Neuronal stem cell (in vitro differentiated cells): ENCODE data around the gene TSHZ3.

Source experiments
- DNase-seq: peaks from one replicate; pipeline ENCODE4 v3.0.0-alpha.2; 2013; ENCODE audit warnings: low spot score
- H2AFZ ChIP-seq: one replicate; pipeline ENCODE4 v1.6.1; 2013; ENCODE audit warnings: mild to moderate bottlenecking, low read length, inconsistent platforms
- H2AK5ac ChIP-seq: 2 replicates; pipeline ENCODE4 v1.6.1; 2013; ENCODE audit warnings: low read depth, mild to moderate bottlenecking, inconsistent platforms, low read length, moderate library complexity, mixed read lengths
- H2BK120ac ChIP-seq: 2 replicates; pipeline ENCODE4 v1.6.1; 2013; ENCODE audit warnings: low read depth, mild to moderate bottlenecking, inconsistent platforms, low read length, moderate library complexity, mixed read lengths
- H2BK12ac ChIP-seq: one replicate; pipeline ENCODE4 v1.6.1; 2013; ENCODE audit warnings: low read length, inconsistent platforms
- H2BK15ac ChIP-seq: 2 replicates; pipeline ENCODE4 v1.6.1; 2013; ENCODE audit warnings: mild to moderate bottlenecking, low read length, inconsistent platforms, mixed read lengths
- H2BK5ac ChIP-seq: one replicate; pipeline ENCODE4 v1.6.1; 2013; ENCODE audit warnings: inconsistent platforms, mild to moderate bottlenecking, low read length, moderate library complexity
- H3K14ac ChIP-seq: one replicate; pipeline ENCODE4 v1.6.1; 2013; ENCODE audit warnings: low read length, inconsistent platforms
- H3K18ac ChIP-seq: 2 replicates; pipeline ENCODE4 v1.6.1; 2013; ENCODE audit warnings: low read length, inconsistent platforms
- H3K23ac ChIP-seq: 2 replicates; pipeline ENCODE4 v1.6.1; 2013; ENCODE audit warnings: low read depth, mild to moderate bottlenecking, mixed read lengths, low read length, inconsistent platforms; ENCODE audit not compliant: poor library complexity
- H3K27ac ChIP-seq: replicated peaks from 3 replicates; pipeline ENCODE4 v1.5.1; 2013; ENCODE audit warnings: low read length, inconsistent platforms
- H3K27me3 ChIP-seq, 3 experiments: 2 replicates each; pipeline ENCODE4 v1.6.1; 2013; ENCODE audit warnings: low read length in 3 of 3, mild to moderate bottlenecking in 2 of 3, inconsistent platforms in 1 of 3, low read depth in 1 of 3, mixed read lengths in 1 of 3, moderate library complexity in 1 of 3; ENCODE audit not compliant: control insufficient read depth in 3 of 3, insufficient read depth in 3 of 3
- H3K36me3 ChIP-seq, 2 donors: replicated peaks in 1 of 2; 2 replicates each; pipeline ENCODE4 v1.6.1; 2013; ENCODE audit warnings: low read length in 2 of 2; ENCODE audit not compliant: control insufficient read depth in 2 of 2, insufficient read depth in 2 of 2
- H3K4ac ChIP-seq: 2 replicates; pipeline ENCODE4 v1.6.1; 2013; ENCODE audit warnings: inconsistent platforms, mild to moderate bottlenecking, low read length, moderate library complexity
- H3K4me1 ChIP-seq, 2 donors: 1 replicate in 1 of 2; 2 replicates in 1 of 2; pipeline ENCODE4 v1.6.1; 2013; ENCODE audit warnings: low read length in 2 of 2, low read depth in 1 of 2; ENCODE audit not compliant: control insufficient read depth in 2 of 2, insufficient read depth in 1 of 2
- H3K4me2 ChIP-seq: one replicate; pipeline ENCODE4 v1.6.1; 2013; ENCODE audit warnings: mild to moderate bottlenecking, low read length, inconsistent platforms; ENCODE audit not compliant: insufficient read depth, poor library complexity, severe bottlenecking
- H3K4me3 ChIP-seq, 2 donors: 2 replicates each; pipeline ENCODE4 v1.5.1; 2013; ENCODE audit warnings: low read length in 2 of 2, mild to moderate bottlenecking in 2 of 2, inconsistent platforms in 1 of 2, moderate library complexity in 1 of 2
- H3K79me1 ChIP-seq: one replicate; pipeline ENCODE4 v1.6.1; 2013; ENCODE audit warnings: low read depth, mild to moderate bottlenecking, inconsistent platforms, low read length, moderate library complexity
- H3K9ac ChIP-seq: one replicate; pipeline ENCODE4 v1.6.1; 2013; ENCODE audit warnings: mild to moderate bottlenecking, low read depth, low read length, inconsistent platforms; ENCODE audit not compliant: poor library complexity
- H3K9me3 ChIP-seq, 2 donors: replicated peaks in 1 of 2; 2 replicates each; pipeline versions ENCODE3 to v1.6.1; 2013; ENCODE audit warnings: low read length in 2 of 2, mild to moderate bottlenecking in 2 of 2, inconsistent platforms in 1 of 2, low read depth in 1 of 2, mixed read lengths in 1 of 2, moderate library complexity in 1 of 2; ENCODE audit not compliant: control insufficient read depth in 2 of 2, insufficient read depth in 1 of 2
- H4K8ac ChIP-seq: one replicate; pipeline ENCODE4 v1.6.1; 2013; ENCODE audit warnings: low read depth, mild to moderate bottlenecking, inconsistent platforms, low read length, moderate library complexity
- H4K91ac ChIP-seq: one replicate; pipeline ENCODE4 v1.6.1; 2013; ENCODE audit warnings: low read length, low read depth, mild to moderate bottlenecking, inconsistent platforms; ENCODE audit not compliant: poor library complexity
- WGBS, 2 donors: extraction: QIAGEN DNeasy Blood & Tissue Kit; methylation state at CpG; one replicate each; pipeline ENCODE4 v1.1.7; 2013; ENCODE audit warnings: missing lambda C conversion rate in 2 of 2, mixed read lengths in 1 of 2; ENCODE audit not compliant: insufficient read length in 2 of 2, insufficient replicate concordance in 1 of 2; ENCODE audit errors: extremely low coverage in 2 of 2; 5-methylcytosine and 5-hydroxymethylcytosine counted together

Gene TSHZ3

GRCh38 chr19:31347354-31347753 is 1.9 kb downstream of the TSHZ3 start:
- H2BK5ac ChIP-seq = no peak overlapping the region
- no peak overlapping the region for H2BK120ac ChIP-seq
- WGBS, 2 donors = no CpG with 5 or more reads among the region's 3 CpGs
- no peaks in the 10 kb centered on the region for H3K79me1 ChIP-seq
- H4K8ac ChIP-seq = no peak overlapping the region
- H3K27me3 ChIP-seq = peaks cover 11 to 66% (median 30%) of the 10 kb centered on the region in 3 experiments
- H3K18ac ChIP-seq = no peak overlapping the region
- H3K23ac ChIP-seq = no peak overlapping the region
- H3K9me3 ChIP-seq = peaks cover 2 to 5% of the 10 kb centered on the region in 2 donors
- H3K4me2 ChIP-seq = no peak overlapping the region
- no peak overlapping the region for H3K4me3 ChIP-seq
- peaks cover 0 to 3% of the 10 kb centered on the region in 2 donors for H3K4me1 ChIP-seq
- no peaks in the 10 kb centered on the region for H3K36me3 ChIP-seq
- H3K9ac ChIP-seq = no peak overlapping the region
- no peak overlapping the region for H3K27ac ChIP-seq
- DNase-seq = no peak
- H4K91ac ChIP-seq = no peak overlapping the region
- H2AFZ ChIP-seq = no peak overlapping the region
- H3K4ac ChIP-seq = no peak overlapping the region
- no peak overlapping the region for H3K14ac ChIP-seq
- H2BK15ac ChIP-seq = no peak overlapping the region
- H2AK5ac ChIP-seq = no peak overlapping the region
- no peak overlapping the region for H2BK12ac ChIP-seq

- Histone ChIP-seq H4K91ac (no peak overlapping the region), H3K14ac (no peak overlapping the region), H2AFZ (no peak overlapping the region), H2AK5ac (no peak overlapping the region), H3K4me2 (no peak overlapping the region), H3K36me3 (no peaks in the 10 kb centered on the region), H3K18ac (no peak overlapping the region), H3K27me3 (peaks cover 3 to 57% (median 21%) of the 10 kb centered on the region in 3 experiments), H2BK12ac (no peak overlapping the region), H3K27ac (no peak overlapping the region), H3K23ac (no peak overlapping the region), H2BK5ac (no peak overlapping the region), H3K79me1 (no peaks in the 10 kb centered on the region), H3K4me1 (no peaks in the 10 kb centered on the region), H4K8ac (no peak overlapping the region), H3K4ac (no peak overlapping the region), H2BK15ac (no peak overlapping the region), H3K4me3 (no peak overlapping the region), H3K9me3 (no peaks in the 10 kb centered on the region), H2BK120ac (no peak overlapping the region), H3K9ac (no peak overlapping the region)
- WGBS, 2 donors = no CpG with 5 or more reads among the region's 8 CpGs
- no peak for DNase-seq
Measured at GRCh38 chr19:31346184-31347059, 2.8 kb downstream of the TSHZ3 start.

GRCh38 chr19:31344403-31344802 is 4.8 kb downstream of the TSHZ3 start:
- Histone ChIP-seq H3K27me3 (peaks cover 0 to 55% (median 17%) of the 10 kb centered on the region in 3 experiments), H2BK15ac (no peak overlapping the region), H2BK12ac (no peak overlapping the region), H3K36me3 (no peaks in the 10 kb centered on the region), H3K23ac (no peak overlapping the region), H4K91ac (no peak overlapping the region), H3K18ac (no peak overlapping the region), H3K4me1 (no peaks in the 10 kb centered on the region), H3K4ac (no peak overlapping the region), H2BK5ac (no peak overlapping the region), H3K9ac (no peak overlapping the region), H3K79me1 (no peaks in the 10 kb centered on the region), H3K9me3 (no peaks in the 10 kb centered on the region), H3K14ac (no peak overlapping the region), H2BK120ac (no peak overlapping the region), H4K8ac (no peak overlapping the region), H3K4me3 (no peak overlapping the region), H3K4me2 (no peak overlapping the region), H2AFZ (no peak overlapping the region), H2AK5ac (no peak overlapping the region), H3K27ac (no peak overlapping the region)
- WGBS, 2 donors = no CpG with 5 or more reads among the region's 9 CpGs
- DNase-seq = no peak

GRCh38 chr19:31342926-31343325 is 6.3 kb downstream of the TSHZ3 start:
- H4K8ac ChIP-seq = no peak overlapping the region
- no peak overlapping the region for H2AFZ ChIP-seq
- H3K27me3 ChIP-seq = peaks cover 0 to 44% (median 8%) of the 10 kb centered on the region in 3 experiments
- no peak overlapping the region for H3K18ac ChIP-seq
- H3K4me3 ChIP-seq = no peak overlapping the region
- no peaks in the 10 kb centered on the region for H3K9me3 ChIP-seq
- H4K91ac ChIP-seq = no peak overlapping the region
- no peak for DNase-seq
- H3K9ac ChIP-seq = no peak overlapping the region
- H2AK5ac ChIP-seq = no peak overlapping the region
- H3K4ac ChIP-seq = no peak overlapping the region
- H3K4me1 ChIP-seq = no peaks in the 10 kb centered on the region
- WGBS, 2 donors = no CpG with 5 or more reads among the region's 5 CpGs
- H3K36me3 ChIP-seq = no peaks in the 10 kb centered on the region
- no peak overlapping the region for H2BK15ac ChIP-seq
- no peak overlapping the region for H3K23ac ChIP-seq
- H3K79me1 ChIP-seq = no peaks in the 10 kb centered on the region
- H2BK5ac ChIP-seq = no peak overlapping the region
- H2BK120ac ChIP-seq = no peak overlapping the region
- no peak overlapping the region for H2BK12ac ChIP-seq
- no peak overlapping the region for H3K14ac ChIP-seq
- no peak overlapping the region for H3K4me2 ChIP-seq
- H3K27ac ChIP-seq = no peak overlapping the region
